Fibroblast of pulmonary artery (primary cell): ENCODE results near the gene SYNJ1.
"Not testable (repeated sequence)": the region's sequence is repeated elsewhere in the genome, so short reads cannot be mapped to it uniquely, and the experiment has no call there.

Experiments
- DNase-seq: peaks from one replicate; pipeline ENCODE4 v3.0.0-alpha.2; 2010; ENCODE audit warnings: low read depth
- H3K4me3 ChIP-seq: replicated peaks from 2 replicates; pipeline ENCODE4 v1.5.1; 2011; ENCODE audit warnings: low read depth, mild to moderate bottlenecking, control low read depth, low read length, moderate library complexity
- CTCF ChIP-seq: IDR thresholded peaks from 2 replicates; pipeline ENCODE4 v1.5.1; 2011; ENCODE audit warnings: mild to moderate bottlenecking, control low read depth, low read length, inconsistent platforms; ENCODE audit errors: missing control alignments

The SYNJ1 gene

GRCh38 chr21:32727687-32728455, at the start of gene SYNJ1:
Gene SYNJ1, minus strand, starts transcription at chr21:32728013. Its CDS starts 1,118 bp downstream, at chr21:32726895.
- H3K4me3 ChIP-seq: peak within 1 kb of the TSS; percentile 91
- no peak for TF ChIP-seq CTCF
- peak; percentile 94 for DNase-seq

- TF ChIP-seq CTCF: no peak
- H3K4me3 ChIP-seq: no peak overlapping the region
- no peak for DNase-seq
These were observed 49.5 kb upstream of the SYNJ1 start for GRCh38 chr21:32777269-32777668.

- no peak overlapping the region for H3K4me3 ChIP-seq
- no peak for TF ChIP-seq CTCF
- DNase-seq: no peak
These were observed 48.9 kb upstream of the SYNJ1 start for GRCh38 chr21:32776743-32777142.

- peak overlapping the region; percentile 76 for H3K4me3 ChIP-seq
- DNase-seq: not testable (repeated sequence)
These were observed 45.2 kb upstream of the SYNJ1 start for GRCh38 chr21:32773048-32773344.

GRCh38 chr21:32772281-32773047, 44.7 kb upstream of the SYNJ1 start:
- H3K4me3 ChIP-seq: peak overlapping the region; percentile 76
- peak; percentile 26 for DNase-seq
- TF ChIP-seq CTCF: no peak

- H3K4me3 ChIP-seq: peak overlapping the region; percentile 76
- no peak for TF ChIP-seq CTCF
- DNase-seq: peak; percentile 62
These were observed 43.2 kb upstream of the SYNJ1 start for GRCh38 chr21:32770871-32771523.

- no peak overlapping the region for H3K4me3 ChIP-seq
- DNase-seq: no peak
- no peak for TF ChIP-seq CTCF
These were observed 40.7 kb upstream of the SYNJ1 start for GRCh38 chr21:32768530-32768929.
